HG03103 (cell line): ENCODE measurements around the gene AKR1C8.
"Not testable (repeated sequence)": the region's sequence is repeated elsewhere in the genome, so short reads cannot be mapped to it uniquely, and the experiment has no call there.

ENCODE experiments used
- ATAC-seq: cut with Tn5 transposase; IDR thresholded peaks from one replicate; pipeline ENCODE4 v1.9.1; 2021; ENCODE audit warnings: low read depth; ENCODE audit not compliant: unreplicated experiment

The AKR1C8 gene

GRCh38 chr10:5175581-5175980 is 9.4 kb downstream of the AKR1C8 start:
- ATAC-seq, result not testable (repeated sequence)

- no peak for ATAC-seq
Measured at GRCh38 chr10:5168897-5169420, 16.0 kb downstream of the AKR1C8 start.

GRCh38 chr10:5165738-5166137 is 19.2 kb downstream of the AKR1C8 start:
- ATAC-seq, result no peak

GRCh38 chr10:5163487-5163886 is 21.5 kb downstream of the AKR1C8 start:
- ATAC-seq, result no peak

- no peak for ATAC-seq
Measured at GRCh38 chr10:5159126-5159525, 25.8 kb downstream of the AKR1C8 start.

GRCh38 chr10:5157501-5157900 is 27.4 kb downstream of the AKR1C8 start:
- ATAC-seq, result no peak

DNA sequence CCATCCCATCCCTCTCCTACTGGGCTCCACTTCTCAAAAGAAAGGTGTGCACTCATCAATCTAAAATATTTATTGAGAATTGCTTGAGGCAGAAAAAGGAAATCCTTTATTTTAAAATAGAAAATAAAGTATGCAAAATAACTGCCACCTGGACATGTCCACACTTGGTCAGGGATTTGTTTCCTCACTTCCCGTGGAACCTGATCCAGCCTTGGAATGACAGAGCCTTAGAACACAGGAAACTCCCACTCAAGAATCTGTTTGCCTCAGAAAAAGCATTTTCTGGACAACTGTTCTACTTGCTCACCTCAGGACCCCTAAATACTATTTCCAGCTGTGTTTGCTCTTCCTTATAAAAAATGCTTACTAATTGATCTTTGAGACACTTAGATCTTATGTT is 29.0 kb downstream of the AKR1C8 start:
- no peak for ATAC-seq

GRCh38 chr10:5151076-5151475 is 33.9 kb downstream of the AKR1C8 start:
- no peak for ATAC-seq

DNA sequence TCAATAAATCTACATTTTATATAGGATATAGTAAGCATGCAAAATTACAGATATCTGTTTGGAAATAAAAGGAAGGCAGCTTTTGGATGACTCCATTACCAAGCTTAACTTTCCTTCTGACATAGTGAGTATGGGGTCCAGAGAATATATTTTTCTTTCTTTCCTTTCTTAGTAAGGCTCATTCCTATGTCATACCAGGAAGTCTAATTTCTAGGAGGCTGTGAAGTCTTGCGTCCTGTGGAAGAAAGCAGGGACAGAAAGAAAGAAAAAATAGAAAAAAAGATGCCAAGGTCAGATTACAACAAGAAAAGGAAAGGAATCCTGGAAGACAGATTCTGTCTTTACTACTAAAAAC is 36.3 kb downstream of the AKR1C8 start:
- no peak for ATAC-seq

- no peak for ATAC-seq
Measured at GRCh38 chr10:5147981-5148677, 36.8 kb downstream of the AKR1C8 start.

GRCh38 chr10:5147255-5147980 is 37.5 kb downstream of the AKR1C8 start:
- no peak for ATAC-seq

GRCh38 chr10:5146920-5147254 is 38.1 kb downstream of the AKR1C8 start:
- no peak for ATAC-seq

DNA sequence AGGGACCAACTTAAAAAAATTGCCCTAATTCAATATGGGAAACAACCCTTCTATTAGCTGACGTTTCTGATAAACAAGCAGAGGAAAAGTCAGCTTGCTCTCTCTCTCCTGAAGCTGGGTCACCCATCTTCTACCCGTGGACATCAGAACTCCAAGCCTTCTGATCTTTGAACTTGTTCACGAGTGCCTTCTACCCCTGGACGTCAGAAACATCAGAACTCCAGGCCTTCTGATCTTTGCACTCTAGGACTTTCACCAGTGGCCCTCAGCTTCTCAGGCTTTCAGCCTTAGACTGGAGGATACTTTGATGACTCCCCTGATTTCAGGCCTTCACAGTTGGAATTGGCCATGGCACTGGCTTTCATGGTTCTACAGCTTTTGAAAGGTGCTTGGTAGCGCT is 41.8 kb downstream of the AKR1C8 start:
- ATAC-seq, result no peak

GRCh38 chr10:5142199-5142598 is 42.8 kb downstream of the AKR1C8 start:
- no peak for ATAC-seq

DNA sequence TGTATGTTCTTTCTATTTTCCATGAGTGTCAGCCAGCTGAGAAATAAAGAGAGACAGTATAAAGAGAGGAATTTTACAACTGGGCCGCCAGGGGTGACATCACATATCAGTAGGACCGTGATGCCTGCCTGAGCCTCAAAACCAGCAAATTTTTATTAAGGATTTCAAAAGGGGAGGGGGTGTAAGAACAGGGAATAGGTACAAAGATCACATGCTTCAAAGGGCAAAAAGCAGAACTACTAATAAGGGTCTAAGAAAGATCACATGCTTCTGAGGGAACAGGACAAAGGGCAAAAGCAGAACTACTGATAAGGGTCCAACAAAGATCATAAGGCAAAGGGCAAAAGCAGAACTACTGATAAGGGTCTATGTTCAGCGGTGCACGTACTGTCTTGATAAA is 47.3 kb downstream of the AKR1C8 start:
- ATAC-seq, result not testable (repeated sequence)

GRCh38 chr10:5136468-5137087 is 48.4 kb downstream of the AKR1C8 start:
- ATAC-seq, result no peak

GRCh38 chr10:5135581-5135980 is 49.4 kb downstream of the AKR1C8 start:
- ATAC-seq, result no peak

- no peak for ATAC-seq
Measured at GRCh38 chr10:5125315-5126044, 59.5 kb downstream of the AKR1C8 start.

DNA sequence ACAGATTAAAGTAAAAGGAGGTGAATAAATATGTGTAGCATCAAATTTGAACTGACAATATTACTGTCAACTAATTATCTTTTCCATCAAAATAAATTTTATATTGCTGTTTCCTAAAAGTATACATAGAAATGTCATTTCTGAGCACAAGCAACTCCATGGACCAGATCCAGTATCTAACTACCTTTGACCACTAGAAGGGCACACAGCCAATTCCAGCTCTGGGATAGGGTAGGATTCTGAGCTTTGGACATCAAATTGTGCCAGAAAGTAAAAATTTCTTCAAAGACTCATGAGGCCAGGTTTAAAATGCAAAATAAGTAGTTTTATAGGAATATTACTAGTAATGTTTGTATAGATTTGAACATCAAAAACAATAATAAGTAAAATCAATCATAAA is 61.1 kb downstream of the AKR1C8 start:
- ATAC-seq, result no peak

GRCh38 chr10:5119997-5120396 is 65.0 kb downstream of the AKR1C8 start:
- ATAC-seq, result not testable (repeated sequence)

DNA sequence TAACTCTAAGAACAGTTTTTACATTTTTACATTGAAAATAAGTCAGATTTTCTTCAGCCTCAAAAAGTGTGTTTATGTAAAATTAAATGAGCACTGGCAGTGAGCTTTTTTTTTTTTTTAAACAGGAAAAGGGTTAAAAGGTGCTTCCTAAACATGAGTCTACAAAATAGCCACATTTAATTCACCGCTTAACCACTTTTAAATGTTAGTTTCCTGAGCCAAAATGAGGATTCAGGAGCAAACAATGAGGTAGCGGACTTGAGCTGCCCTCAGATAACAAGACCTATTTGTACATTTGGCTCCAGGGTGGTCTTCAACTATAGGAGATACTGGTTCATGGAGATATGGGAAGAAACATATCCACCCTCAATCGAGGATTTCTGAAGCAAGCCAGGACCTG is 67.9 kb downstream of the AKR1C8 start:
- no peak for ATAC-seq
